Kidney tubule cell (primary cell): Measurements from ENCODE around the gene CDC26.
"Not testable (repeated sequence)": the region's sequence is repeated elsewhere in the genome, so short reads cannot be mapped to it uniquely, and the experiment has no call there.

Experiments used
- DNase-seq: peaks from one replicate; pipeline ENCODE4 v3.0.0-alpha.2; 2018; ENCODE audit warnings: low spot score

Gene CDC26

DNA sequence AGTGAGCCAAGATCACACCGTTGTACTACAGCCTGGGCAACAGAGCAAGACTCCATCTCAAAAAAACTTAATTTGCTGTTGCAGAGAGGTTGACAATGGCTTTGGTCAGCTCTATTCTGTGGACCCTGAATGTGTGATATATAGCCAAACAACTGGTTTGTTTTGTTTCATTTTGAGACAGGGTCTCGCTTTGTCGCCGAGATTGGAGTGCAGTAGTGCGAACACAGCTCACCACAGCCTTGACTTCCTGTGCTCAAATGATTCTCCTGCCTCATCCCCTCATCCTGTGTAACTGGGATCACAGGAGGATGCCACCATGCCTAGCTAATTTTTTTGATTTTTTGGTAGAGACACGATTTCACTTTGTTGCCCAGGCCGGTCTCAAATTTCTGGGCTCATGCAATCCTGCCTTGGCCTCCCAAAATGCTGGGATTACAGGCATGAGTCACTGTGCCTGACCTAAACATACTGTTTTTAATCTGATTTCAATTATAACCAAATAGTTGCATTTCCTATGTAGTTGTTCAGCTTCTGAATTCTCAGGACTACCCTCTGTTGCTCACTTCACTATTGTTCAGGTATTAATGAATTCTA is 18.0 kb upstream of the CDC26 start:
- no peak for DNase-seq

DNA sequence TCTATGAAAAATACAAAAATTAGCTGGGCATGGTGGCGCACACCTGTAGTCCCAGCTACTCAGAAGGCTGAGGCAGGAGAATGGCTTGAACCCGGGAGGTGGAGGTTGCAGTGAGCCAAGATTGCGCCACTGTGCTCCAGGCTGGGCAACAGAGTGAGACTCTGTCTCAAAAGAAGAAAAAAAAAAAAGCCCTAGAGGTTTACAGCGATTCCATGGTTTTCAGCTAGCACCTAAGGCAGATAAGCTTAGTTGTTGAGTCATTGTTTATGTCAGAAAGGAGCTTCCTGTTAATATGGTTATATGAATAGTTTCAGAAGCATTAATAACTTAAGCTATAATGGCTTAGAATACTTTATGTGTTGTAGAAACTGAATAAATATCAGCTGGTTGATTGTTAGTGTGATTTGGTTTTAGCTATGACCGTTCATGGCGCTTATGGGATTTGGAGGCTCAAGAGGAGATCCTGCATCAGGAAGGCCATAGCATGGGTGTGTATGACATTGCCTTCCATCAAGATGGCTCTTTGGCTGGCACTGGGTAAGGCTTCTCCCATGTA is 14.8 kb upstream of the CDC26 start:
- no peak for DNase-seq

DNA sequence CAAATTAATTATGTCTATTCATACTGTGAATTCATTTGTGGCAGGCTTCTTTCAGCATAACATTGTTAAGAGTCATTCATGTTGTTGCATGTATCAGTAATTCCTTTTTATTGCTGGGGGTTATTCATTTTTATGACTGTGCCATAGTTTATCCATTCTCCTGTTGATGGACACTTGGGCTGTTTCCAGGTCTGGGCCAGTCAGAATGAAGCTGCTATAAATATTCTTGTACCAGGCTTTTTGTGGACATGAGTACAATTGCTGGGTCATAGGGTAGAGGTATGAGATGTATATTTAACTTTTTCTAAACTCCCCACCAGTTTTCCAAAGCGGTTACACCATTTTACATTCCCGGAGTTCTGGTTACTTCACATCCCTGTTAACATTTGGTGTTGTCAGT is 13.7 kb upstream of the CDC26 start:
- DNase-seq = no peak

DNA sequence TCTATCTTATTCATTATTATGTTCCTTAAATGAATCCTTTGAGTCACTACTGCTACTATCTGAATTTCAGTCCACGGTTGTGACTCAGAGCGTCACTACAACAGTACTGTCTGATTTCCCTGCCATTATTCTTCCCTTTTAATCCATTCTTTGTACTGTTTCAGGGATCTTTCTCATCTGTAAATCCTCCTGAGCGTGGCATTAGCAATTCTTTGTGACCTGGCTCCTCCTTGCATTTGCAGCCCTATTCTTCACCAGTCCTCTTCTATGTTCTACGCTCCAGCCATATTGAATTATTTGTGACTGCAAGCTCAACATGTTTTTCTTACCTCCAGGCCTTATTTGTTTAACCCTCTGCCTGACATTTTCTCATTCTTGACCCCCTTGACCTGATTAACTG is 6.0 kb upstream of the CDC26 start:
- no peak for DNase-seq

DNA sequence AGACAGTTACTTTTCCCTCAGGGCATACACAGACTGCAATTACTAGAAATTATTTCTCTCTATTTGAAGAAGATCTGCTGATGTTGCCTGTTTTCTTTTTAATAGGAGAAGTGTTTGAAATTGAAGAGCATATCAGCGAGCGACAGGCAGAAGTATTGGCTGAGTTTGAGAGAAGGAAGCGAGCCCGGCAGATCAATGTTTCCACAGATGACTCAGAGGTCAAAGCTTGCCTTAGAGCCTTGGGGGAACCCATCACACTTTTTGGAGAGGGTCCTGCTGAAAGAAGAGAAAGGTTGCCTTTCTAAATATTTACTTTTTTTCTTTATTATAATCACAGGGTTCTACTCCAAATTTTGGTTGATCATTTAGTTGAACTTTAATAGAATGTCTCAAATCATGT is 3.5 kb upstream of the CDC26 start:
- DNase-seq = no peak

DNA sequence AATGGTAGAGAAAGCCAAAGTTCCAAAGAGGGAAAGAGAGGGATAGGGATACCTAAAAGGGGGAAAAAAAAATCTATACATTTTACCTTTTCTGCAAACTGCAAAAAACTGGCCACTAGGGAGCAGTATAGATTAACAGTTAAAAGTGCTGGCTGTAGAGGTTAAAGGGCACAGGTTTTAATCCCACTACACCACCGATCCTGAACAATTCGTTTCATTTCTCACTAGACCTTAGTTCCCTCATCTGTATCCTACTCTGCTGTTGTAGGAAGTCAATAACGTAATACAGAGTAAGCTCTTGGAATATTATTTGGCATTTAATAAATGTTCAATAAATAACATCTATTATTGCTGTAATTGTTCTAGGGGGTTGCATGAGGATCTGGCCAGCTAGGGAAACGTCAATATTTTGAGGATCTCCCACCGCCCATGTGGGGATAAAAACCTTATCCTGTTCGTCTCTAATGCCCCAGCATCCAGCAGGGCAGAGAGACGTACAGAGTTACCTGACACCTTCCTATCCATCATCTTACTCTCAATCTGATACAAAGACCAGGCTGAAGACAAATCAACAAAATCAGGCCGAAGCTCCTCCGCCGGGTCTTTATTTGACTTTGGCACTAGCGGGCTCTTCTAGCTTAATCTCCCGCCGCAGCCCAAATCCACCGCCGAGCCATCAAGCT is 757 bp downstream of the CDC26 start:
- peak; percentile 56 for DNase-seq

DNA sequence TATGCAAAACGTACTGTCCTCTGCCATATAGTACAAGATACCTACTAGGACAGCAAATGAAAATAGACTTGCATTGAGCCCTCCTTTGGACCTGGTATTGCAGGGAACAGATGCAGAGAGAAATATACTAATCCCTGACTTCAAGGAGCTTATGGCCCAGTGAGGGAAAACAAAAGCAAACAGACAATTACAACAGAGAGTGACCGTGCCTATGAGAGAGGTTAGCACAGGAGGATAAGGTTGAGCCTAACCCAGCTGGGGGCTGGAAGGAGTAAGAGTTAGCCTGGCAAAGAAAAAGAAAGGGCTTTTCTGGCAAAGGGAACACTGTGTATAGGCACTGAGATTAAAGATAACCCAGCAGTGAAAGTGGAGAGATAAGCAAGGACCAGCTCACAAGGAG is 5.5 kb downstream of the CDC26 start:
- DNase-seq = no peak

DNA sequence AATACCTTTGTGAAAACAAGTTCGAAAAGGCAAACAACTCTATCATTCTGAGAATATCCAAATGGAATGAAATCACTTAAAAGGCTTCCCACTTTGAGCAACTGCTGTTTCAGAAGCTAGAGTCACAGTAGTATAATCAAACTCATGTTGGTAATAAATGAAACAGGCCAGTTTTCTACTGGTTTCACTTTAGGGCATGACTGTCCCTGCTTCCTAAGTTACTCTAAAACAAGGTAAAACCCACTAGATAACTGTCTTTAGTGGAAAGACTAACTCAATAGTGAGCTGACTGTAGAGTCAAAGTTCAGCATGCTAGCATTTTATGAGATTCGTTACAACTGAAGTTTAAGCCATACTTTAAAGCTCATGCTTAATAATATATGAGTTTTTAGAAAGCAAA is 6.0 kb downstream of the CDC26 start:
- DNase-seq = no peak

DNA sequence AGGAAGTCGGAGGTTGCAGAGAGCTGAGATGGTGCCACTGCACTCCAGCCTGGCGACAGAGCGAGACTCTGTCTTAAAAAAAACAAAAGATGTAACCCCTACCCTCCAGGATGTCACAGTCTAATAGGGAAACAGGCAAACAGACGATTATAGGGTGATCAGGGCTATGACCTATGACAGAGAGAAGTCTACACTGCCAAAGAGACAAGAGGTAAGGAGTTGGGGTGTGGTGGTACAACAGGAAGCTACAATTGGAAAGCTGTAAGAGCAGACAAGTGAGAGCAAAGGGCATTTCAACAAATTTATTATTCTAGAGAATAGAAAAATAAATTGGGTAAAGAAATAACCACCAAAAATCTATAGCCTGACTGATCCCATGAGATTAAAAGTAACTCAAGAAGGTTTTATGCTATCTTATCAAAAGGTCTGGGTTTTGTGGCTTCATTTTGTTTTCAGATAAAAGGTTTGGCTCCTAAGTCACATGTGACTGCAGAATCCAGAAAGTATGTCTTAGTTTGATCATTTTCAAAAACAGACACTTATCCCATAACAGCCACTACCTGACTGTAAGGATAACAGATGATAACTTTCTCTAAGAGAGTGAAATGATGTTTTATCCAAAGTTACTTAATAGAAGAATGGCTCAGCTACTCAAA is 7.3 kb downstream of the CDC26 start:
- DNase-seq = no peak

DNA sequence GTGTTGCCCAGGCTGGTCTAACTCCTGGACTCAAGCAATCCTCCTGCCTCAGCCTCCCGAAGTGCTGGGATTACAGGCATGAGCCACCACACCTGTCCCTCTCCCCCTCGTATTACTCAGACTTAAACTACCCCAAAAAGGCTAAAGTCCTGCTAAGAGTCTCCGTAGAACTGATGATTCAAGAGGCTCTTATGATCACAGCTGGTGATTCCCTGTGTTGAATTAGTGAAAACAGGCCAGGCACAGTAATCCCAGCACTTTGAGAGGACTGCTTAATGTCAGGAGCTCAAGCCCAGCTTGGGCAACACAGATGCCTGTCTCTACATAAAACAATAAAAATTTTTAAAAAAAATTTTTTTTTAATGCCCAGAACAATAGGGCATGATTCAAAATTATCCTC is 9.2 kb downstream of the CDC26 start:
- no peak for DNase-seq

DNA sequence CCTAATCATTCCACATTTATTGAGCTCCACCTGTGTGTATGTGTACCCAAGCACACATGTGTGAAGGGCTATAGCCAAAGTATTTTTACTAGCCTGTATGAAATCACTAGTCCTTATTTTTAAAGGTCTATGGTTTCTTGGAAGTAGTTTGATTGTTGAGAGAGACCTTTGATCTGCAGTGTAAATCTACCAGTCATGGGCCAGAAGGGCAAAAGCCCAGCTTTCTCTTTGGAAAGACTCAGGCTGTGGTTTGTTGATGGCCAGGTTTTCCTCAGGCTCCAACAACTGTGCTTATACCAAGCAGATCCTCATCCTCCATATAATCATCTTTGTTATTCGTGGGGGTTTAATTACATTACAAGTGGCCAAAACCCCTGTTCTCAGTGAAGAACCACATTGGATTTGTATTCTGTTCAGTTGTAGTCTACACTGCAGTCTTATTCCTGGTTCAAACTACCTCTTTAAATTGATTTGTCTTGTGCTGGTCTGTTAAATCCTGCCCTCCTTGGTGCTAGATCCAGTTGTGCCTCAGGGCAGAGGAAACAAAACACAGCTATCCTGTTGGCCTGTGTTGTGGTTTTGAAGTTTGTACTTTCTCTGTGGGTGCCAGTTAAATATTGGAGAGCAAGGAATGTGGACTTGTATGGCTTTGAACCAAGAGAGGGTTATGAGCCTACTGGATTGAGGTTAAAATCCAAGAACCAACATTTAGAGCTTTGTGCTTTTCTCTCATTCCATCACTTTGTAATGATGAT is 13.3 kb downstream of the CDC26 start:
- peak; percentile 40 for DNase-seq

DNA sequence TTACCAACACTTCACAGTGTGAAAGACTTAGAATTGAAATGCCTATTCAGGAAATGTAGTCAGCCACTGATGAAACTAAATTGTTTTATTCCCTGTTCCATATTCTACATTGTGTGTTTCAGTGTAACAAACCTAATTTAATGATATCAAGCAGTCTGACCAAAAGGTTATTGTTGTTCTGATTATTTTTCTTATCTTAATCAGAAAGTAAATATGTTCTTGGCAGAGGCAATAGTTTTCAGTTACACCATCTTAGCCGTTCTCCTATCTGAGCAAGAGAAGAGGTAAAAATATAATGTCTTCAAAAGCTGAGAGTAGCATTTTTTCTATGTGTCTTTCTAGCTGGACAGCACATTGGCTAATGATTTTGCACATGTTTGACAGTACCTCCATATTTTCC is 17.1 kb downstream of the CDC26 start:
- no peak for DNase-seq

DNA sequence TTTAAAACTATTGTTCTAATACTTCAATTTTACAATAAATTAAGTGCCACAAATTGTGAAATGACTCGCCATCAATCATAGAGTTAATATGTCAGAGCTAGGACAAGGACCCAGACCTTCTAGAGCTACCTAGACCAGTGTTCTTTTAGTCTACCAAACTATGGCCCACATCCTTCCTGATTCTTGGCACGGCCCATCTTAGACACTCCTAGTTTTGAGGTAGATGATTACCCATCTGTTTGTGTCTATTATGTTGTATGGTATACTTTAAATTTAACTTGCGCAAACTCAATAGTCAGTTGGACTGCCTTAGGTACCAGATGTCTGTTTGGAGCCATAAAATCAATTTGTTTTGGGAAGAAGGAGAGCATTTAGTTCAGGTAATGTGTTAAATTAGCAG is 17.5 kb downstream of the CDC26 start:
- no peak for DNase-seq

DNA sequence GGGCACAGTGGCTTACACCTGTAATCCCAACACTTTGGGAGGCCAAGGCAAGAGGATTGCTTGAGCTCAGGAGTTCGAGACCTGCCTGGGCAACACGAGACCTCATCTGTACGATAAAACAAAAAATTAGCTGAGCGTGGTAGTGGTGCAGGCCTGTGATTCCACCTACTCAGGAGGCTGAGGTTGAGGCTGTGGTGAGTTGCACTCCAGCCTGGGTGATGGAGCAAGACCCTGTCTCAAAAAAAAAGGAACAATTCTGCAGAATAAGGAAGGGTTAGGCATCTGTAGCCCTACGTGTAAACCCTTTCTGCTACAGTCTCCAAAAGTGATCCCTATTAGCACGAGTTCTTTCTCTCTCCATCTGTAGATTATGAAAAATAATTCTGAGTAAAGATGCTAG is 19.9 kb downstream of the CDC26 start:
- no peak for DNase-seq

DNA sequence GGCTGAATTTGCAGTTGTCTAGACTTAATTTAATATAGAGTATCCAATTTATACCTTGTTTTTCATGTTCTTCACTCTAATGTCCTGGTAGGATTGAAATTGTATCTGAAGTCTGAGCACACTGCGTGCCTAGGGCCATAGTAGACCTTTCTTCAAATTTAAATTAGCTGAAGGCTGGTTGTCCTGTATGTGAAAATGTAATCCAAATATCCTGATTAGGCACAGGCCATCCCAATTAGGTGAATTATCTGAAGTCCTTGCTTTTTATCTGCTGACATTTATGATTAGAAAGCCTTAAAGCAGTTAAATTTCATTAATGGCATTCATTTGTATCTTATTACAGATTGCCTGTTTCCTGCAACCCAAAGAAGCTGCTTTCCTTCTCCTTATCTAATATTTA is 20.4 kb downstream of the CDC26 start:
- DNase-seq = no peak

DNA sequence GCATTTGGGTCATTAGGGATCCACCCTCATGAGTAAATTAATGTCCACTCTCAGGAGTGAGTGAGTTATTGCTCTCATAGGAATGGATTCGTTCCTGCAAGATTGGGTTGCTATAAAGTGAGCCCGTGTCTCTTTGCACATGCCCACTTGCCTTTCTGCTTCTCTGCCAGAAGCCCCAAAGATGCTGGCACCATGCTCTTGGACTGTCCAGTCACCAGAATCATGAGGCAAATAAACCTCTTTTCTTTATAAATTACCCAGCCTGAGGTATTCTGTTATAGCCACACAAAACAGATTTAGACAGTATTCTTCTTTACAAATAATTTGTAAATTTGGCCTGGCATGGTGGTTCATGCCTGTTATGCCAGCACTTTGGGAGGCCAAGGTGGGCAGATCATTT is 24.6 kb downstream of the CDC26 start:
- no peak for DNase-seq

DNA sequence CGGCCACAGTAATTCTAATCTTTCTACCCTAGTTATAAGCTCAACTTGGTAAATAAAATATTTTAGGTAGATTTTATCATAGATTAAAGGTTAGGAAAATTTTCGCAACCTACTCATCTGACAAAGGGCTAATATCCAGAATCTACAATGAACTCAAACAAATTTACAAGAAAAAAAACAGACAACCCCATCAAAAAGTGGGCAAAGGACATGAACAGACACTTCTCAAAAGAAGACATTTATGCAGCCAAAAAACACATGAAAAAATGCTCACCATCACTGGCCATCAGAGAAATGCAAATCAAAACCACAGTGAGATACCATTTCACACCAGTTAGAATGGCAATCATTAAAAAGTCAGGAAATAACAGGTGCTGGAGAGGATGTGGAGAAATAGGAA is 25.7 kb downstream of the CDC26 start:
- DNase-seq = not testable (repeated sequence)

DNA sequence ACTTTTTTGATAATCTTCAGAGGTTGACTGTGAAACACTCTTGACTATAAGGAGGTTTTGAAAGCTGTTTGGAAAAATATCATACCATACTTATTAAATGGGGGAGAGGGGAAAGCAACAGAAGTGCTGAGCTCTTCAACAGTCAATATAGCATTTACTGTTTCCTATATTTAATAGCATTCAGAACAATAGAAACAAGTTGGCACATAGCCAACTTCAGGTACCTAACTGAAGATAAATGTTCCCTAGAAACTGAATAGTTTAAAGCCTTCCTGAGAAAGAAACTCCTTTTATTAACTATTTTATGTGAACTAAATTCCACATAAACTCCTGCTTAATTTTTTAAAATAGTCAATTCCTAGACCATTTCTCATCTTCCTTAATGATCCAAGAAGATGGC is 27.7 kb downstream of the CDC26 start:
- no peak for DNase-seq

DNA sequence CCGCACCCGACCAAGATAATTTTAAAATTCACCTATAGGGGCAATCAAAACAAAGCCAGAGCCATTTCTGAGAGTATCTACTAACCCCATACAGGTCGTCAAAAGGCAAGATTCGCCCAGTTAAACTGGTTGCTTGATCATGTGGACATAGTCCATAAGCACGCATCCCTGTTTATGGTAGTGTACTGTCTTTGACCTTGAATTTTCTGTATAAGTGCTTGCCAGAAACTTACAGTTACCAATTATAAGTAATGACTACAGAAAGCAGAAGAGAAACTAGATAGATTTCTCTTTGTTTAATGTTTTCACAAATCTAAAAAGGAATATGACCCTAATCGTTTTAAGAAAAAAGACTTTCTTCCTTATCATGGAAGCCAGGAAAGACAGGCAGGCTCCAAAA is 28.4 kb downstream of the CDC26 start:
- DNase-seq = no peak

DNA sequence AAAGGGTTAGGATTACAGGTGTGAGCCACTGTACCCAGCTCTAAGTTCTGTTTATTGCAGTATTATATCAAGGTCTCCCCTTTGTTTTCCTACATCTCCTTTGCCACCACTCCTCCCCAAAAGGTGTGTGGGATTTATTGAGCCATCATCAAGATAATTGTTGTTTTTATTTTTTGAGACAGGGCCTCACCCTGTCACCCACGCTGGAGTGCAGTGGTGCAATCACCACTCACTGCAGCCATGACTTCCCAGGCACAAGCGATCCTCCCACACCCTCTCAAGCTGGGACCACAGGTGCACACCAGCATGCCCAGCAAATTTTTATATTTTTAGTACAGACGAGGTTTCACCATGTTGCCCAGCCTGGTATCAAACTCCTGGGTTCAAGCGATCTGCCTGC is 29.5 kb downstream of the CDC26 start:
- DNase-seq = no peak

DNA sequence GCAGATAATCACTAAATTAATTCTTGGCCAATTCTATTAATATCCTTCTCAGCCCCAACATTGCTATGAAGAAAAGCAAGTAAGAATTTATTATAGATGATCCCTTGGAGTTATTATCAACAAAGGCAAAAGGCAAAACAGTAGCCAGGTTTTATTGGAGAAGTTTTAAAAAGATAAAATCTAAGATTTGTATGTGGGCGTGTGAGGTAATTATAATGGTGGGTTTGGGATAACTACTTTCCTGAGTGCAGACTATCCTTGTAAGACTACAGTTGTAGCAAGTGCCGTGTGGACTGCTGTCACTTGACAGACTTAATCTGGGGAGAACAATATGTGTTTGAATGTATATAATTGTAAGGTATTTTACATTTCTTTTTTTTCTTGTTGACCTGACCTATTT is 30.8 kb downstream of the CDC26 start:
- no peak for DNase-seq

DNA sequence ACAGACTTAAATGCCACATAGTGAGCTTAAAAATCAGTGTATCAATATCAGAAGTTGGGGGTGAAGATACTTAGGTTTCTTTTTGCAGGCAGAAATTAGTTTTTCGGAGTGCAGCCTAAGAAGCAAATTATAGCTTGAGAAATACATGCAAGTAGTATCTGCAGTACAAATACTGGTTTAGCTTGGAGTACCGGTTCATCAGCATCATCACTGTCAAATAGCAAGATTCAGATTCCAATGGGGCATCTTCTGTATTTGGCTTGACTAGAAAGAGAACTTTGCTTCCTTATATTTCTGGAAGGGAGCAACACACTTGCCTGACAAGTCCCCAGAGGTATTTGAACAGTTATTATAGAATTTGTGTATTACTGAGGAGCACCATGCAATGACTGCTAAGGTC is 34.2 kb downstream of the CDC26 start:
- no peak for DNase-seq

DNA sequence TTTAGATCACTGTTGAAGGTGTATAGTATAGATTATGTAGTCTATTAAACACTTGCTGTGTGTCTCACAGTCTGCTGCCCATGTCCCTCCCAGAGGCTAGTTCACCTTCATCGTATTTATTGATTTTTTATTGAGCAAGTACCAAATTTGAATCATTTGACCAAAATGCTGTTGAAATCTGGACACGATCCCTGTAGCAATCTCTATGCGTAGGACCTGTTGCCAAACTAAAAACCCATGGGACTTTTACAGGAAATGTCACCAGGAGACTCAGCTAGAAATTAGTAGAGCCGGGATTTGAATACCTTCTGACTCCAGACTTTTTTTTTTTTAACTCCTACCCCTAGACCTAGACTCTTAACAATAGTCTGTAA is 36.5 kb downstream of the CDC26 start:
- DNase-seq = no peak
